Activated CD4-positive, CD25-positive, alpha-beta regulatory T cell treated with anti-CD3 and anti-CD28 coated beads, Interleukin-2, amount 50 U/mL, for 16 hours (primary cell): ENCODE data around the gene ELL2.

Experiments
- DNase-seq: peaks from one replicate; pipeline ENCODE4 v3.0.0-alpha.2; 2020; ENCODE audit warnings: low read depth, low spot score

The ELL2 gene

DNA sequence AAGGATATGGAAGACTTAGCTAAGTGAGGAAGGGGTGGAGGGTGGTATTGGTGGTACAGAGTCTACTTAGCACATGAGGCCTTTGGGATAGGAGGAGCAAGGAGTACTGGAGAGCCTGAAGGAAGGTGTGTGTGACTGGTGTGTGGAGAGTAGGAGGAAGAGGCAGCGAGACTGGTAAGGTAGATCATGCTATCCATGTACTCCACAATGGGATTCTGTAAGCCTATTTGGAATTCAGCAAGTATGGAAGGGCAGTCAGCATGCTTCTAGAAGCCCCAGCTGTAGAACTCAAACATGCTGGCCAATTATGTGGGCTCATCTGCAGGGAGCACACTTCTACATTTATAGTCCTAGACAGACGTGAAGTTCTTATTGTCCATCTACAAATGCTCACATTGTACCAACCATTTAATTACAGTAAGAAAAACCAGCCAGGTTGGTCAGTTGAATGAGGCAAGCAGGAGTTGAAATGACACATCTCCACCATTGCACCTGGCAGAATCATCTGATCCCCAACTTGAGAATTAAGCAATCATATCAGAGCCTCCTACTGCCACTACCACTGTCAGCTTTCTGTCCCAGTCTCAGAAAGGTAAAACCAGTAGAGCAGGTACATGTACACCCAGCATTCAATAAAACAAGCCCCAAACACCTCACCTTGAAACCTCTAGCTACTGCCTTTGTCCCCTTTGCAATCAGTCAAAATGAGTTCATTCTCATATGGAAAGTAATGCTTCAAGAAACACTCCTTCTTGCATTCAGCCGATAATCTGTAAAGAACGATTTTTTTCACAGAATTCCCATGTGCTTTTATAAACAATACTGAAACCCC lies 78.2 kb downstream of the ELL2 start:
- DNase-seq: no peak

DNA sequence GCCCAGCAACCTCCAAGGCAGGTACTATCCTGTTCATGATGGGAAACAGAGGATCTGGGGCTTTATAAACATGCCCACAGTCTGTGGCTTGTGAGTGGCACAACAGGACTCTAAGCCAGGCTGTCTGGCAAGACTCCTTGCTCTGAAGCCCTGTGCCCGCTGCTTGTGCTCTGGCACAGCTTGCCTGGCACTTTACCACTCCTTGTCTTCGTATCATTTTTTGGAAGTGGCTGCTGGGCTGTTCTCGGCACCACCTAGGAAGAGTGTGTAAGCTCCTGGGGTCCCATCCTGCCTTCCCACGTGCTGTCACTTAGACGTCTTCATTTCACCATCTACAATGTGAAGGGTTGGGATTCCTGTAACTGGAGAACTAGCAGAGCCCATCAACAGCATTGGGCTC lies 79.8 kb downstream of the ELL2 start:
- DNase-seq: no peak

DNA sequence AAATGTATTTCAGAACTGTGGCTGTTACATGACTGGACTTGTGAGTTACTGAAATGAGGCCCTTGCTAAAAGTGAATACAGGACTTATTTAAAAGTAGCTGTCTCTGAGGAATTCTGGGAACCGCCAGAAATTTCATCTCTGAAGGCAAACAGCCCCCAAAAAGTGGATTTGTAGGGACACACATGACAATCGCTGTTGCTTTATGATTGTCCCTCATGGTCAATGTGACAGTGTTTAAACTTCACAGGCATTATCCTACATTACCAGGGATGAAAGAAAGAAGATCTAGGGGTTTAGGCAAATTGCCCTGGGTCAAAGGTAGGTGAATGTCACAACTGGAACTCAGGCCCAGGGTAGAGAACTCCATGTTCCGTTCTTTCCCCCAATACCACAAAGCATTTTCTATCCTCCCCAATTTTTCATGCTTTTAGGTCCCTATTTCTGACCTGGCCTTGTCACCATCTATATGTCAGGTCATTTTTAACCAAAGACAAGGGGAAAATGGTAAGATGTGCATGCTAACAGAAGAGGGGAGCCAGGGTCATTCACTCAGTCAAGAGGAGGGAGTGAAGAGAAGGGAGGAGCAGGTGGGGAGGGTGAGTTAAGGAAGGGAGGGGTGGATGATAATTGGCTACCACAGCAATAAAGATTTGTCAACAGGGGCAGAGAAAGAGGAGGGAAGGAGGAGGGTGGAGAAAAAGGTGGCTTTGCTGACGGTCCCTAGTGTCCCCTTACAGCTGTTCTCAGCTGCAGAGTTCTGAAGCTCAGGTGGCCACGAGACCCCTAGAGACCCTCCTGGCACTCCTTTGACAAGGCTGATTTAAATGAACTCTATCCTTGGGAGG lies 81.3 kb downstream of the ELL2 start:
- DNase-seq: no peak

DNA sequence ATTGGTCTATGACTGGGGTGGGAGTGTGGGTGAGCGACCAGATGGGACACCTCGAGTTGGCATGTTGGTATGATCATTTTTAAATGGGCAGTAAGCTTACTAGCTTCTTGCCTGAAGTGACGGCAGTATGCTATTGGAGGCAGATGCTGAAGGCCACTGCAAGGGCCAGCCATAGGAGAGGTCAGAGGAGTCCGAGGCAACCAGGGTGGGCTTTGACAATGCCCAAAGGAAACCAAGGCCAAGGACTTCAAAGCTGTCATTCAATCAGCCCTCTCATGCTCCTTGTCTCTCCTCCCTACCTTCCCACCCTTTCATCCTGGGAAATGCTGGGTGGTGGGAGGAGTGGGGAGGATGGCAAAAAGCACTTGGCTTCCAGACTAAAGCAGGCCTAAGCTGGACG lies 82.0 kb downstream of the ELL2 start:
- no peak for DNase-seq

DNA sequence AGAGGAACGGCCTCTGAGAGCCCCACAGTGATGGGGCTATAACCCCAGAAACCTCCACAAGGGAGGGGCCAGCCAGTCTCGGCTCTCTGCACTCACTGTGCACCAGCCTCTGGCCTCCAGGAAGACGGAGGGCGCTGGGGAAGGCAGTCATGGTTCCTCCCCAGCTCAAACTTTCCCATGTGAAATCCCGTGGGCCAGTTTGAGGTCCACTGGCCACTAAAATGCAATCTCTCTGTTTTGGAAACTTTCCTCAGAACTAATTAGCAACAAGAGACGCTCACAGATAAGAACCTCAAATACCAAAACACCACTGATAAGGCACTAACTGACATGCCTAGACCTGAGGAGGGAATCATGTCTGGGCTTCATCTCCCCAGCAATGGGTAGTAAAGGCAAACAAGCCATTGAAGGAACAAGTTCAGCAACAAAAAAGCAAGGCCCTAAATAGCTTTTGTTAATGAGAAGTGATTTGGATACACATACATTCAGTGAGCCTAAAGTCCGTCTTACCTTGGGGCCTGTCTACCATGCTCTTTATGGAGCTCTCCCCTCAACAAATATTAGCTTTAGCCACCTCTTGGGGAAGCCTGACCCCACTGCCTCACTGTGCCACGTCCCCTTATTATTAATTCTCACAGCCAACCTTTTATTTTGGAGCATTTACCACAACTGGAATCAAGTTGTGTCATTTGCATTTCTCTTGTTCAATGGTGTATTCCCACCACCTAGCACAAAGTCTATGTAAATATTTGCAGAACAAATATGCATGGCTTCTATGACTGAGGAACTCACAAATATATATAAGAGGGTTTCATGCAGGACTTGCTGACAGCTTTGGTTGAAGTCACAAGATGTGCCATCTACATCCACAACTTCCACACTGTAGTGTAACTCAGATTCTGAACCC lies 83.0 kb downstream of the ELL2 start:
- DNase-seq: no peak

DNA sequence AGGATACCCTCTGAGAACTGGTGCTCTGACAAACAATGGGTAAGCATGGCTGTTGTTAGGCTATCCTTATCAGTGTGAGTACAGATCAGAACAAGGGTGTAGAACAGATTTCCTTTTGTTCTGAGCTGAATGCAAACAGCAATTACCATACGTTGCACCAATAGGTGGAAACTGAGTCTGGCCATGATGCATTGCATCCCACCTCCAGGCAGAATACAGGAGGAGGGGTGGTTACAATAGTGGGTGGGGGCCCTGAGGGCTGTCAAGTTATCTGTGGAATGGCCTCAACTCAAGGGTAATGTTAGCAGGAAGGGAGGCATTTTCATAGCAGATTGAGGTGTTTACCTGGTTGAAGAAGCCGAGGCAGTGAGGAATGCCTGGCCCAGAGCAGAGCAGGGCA lies 84.9 kb downstream of the ELL2 start:
- no peak for DNase-seq

DNA sequence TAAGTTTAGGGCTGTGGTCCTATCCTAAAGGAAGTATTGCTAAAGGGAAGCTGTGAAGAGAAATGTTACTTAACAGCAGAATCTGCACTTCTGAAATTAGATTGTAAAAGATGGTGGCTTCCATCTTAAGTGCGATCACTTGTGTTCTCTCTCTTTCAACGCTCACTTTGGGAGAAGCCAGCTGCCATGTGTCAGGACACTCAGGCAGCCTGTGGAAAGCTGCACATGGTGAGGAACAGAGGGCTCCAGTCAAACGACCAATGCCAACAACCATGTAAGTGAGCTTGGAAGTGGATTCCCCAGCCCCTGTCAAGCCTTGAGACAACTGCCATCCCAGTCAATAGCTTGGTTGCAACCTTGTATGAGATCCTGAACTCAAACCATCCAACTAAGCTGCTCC lies 87.4 kb downstream of the ELL2 start:
- no peak for DNase-seq

DNA sequence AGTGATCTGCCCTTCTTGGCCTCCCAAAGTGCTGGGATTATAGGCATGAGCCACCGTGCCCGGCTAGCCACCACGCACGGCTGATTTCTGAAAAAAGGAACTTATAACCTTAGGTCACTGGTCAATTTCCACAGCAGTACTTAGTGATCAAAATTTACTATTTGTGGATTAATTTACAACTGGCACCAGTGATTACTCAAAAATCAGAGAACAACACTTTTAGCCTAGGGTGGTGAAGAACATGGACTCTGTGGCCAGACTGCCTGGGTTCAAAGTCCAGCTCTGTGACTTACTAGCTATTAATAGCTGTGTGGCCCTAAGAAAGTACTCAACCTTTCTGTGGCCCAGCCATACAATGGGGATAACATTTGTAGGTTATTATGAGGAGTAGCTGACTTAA lies 88.3 kb downstream of the ELL2 start:
- DNase-seq: no peak

DNA sequence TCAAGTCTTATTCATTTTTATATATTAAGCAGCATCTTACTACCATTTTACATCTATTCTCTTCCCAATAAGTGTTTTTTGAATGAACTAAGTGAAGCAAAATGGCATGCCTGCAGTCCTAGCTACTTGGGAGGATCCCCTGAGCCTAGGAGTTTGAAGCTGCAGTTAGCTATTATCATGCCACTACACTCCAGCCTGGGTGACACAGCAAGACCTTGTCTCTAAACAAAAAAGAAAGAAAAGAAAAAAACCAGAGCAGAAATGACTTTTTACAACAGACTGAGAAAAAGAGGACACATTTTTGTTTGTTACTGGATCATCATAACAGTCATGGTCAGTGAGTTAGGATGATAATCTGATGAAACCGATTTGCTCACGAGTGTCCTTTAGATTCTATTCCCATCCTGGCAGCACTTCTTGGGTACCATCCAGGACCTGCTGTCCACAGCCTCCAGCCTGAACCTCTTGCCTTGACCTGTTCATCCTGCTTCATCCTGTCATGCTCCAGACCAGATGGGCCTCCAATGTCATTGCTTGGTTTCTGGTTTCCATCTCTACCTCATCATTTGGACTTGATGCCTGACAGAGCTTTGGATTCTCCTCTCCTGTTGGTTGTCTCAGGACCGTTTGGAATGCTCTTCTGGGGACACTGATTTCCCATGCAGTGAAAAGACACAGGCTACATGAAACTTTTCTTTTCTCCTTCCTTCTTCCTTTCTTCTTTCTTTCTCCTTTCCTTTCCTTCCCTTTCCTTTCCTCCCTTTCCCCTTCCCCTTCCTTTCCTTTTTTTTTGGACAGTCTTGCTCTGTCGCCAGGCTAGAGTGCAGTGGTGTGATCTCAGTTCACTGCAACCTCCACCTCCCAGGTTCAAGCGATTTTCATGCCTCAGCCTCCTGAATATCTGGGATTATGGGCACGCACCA lies 89.0 kb downstream of the ELL2 start:
- no peak for DNase-seq

DNA sequence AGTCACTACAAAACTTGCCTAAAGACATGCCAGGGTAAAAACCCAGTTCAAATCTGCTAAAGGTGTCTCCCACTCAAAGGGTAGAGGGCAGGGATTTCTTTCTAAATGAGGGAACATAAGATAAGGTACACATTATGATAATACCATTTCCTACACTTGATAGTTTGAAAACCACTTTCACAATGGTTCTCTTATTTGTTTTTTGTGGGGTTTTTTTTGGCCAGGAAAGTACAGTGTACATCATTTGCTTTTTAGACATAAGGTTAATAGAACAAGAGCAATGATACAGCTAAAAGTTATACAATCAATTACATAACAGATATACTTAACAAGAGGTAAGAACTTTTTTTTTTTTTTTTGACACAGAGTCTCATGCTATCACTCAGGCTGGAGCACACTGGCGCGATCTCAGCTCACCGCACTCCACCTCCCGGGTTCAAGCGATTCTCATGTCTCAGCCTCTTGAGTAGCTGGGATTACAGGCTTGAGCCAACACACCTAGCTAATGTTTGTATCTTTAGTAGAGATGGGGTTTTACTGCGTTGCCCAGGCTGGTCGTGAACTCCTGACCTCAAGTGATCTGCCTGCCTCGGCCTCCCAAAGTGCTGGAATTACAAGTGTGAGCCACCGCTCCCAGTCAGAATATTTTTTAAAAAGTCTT lies 90.4 kb downstream of the ELL2 start:
- no peak for DNase-seq

DNA sequence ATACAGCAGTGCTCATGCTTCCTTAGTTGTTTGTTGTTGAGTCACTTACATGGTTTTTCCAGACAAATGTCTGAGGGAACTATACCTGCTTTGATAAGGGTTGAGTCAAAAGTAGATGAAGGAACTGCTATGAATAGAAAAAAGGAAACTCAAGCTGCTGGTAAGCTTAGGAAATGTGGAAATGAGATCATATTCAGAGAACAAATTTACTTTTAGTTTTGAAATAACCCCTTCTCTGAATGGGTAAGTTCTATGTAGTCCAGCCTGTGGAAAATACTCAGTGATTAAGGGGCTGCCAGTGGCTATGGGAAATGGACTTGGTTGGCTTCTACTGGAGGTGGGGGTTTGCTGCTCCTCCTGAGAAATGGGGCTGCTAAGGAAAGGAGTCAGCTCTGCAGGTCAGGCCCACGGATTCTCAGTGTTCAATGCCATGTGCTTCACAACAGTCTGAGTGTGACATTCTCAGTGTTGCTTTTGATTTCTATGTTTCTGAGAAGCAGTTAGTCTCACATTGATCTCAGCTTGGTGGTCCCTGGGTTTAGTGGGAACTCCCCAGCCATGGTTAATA lies 91.5 kb downstream of the ELL2 start:
- peak; percentile 7 for DNase-seq

DNA sequence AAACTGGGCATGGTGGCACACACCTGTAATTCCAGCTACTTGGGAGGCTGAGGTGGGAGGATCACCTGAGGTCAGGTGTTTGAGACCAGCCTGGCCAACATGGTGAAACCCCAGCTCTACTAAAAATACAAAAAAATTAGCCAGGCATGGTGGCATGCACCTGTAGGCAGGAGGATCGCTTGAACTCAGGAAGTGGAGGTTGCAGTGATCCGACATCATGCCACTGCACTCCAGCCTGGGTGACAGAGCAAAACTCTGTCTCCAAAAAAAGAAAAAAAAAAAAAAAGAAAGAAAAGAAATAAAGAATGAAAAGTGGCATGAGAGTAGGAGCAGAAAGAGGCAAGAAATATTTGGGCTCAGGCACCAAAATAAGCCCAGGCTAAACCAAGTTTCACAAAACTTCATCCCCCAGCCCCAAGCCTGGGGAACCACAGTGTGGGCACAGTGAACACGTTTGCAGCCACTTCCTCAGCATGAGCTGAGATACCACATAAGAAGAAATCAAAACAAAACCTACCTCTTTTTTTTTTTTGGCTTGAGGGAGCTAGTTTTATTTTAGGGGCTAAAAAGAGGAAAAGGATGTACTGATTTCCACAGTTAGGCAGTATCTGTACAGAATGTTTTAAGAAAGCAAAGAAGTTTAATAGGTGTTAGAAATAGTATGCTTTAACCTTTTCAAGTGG lies 92.3 kb downstream of the ELL2 start:
- peak; percentile 13 for DNase-seq

DNA sequence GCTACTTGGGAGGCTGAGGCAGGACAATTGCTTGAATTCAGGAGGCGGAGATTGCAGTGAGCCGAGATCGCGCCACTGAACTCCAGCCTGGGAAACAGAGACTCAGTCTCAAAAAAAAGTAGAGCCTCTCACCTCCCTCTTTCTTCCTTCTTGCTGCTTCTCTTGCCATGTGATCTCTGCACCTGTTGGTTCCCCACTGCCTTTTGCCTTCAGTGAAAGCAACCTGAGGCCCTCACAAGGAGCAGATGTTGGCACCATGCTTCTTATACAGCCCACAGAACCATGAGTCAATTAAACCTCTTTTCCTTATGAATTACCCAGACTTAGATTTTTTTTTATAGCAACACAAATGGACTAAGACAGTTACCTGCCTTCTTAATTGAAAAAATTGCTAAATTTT lies 93.5 kb downstream of the ELL2 start:
- DNase-seq: no peak

DNA sequence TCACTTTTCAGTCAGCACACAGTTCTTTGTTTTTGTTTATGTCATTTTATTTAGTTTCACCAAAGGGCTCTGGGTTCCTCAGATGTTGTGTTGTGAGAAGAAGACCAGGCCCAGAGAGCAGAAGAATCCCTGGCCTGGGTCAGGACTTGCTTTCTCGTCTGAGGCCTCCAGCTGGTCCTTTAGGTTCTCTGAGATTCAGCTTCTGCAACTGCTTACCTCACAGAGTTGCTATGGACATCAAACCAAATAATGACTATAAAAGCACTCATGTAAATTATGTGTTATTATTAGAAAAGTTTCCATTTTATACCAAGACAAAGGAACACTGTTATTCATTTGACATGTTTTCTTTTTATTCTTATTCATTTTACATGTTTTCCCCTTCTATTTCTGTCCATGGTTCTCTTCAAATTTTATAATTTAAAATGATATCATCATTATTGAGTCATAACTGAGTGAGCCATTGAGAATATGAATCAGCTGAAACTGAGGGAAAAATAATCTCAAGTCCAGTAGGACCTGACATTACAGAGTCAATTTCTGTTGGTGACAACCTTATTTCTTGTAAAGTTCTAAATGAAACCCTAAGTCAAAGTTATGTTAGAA lies 95.1 kb downstream of the ELL2 start:
- DNase-seq: no peak

DNA sequence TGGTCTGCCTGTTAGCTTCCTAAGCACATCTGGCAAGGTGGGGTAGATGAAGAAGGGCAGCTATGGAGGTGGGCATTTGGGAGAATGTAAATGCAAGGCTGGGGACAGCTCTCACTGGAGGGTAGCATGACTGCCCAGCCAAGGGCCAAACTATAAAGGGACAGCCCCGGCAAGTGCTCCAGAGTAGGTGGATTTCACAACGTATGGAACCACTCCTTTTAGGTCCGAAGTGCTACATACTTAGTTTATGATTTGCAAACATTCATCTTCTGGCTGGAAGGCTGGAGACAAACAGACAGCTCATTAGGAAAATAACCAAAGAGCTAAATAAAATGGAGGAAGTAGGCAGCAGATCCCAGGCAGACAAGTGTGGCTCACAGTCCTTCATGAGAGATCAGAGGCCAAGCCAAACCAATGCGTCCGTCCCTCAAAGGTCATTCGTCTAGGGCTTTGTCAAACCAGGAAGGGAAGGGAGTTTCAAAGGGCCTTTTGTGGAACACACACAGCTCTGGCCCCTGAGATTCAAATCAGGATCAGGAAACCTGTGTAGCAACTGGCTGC lies 96.6 kb downstream of the ELL2 start:
- no peak for DNase-seq

DNA sequence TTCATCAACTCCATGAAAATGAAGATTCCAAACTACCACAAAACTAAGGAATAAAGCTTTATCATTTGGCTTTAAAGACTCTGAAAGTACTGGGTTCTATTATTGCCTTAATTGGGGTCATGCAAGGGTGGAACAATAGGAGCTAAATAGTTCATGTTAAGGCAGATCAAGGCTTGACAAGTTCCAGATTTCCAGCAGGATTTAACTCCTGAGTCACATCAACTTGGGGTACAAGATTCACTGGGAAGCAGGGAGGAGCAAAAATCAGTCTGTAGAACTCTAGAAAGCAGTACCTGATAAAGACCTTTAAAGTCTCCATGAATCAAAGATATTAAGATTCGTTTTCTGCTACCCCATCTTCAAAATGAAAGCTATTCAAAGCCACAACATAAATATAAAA lies 97.2 kb downstream of the ELL2 start:
- DNase-seq: no peak

DNA sequence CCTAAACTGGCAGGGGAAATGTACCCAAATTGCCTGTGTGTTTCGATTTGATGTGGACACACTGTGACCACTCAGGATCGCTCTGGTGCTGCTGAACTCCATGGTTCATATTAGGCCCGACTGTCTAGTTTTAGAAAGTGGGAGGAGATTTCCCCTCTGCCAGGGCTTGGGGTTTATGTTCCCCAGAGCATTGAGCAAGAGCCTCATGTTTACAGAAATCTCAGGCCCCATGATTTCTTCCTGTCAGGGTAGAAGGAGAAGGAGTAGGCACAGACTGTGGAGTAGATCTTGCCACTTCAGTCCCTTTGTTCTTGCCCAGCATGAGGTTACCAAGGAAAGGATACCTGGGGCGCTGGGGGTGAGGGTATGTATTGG lies 98.3 kb downstream of the ELL2 start:
- no peak for DNase-seq

DNA sequence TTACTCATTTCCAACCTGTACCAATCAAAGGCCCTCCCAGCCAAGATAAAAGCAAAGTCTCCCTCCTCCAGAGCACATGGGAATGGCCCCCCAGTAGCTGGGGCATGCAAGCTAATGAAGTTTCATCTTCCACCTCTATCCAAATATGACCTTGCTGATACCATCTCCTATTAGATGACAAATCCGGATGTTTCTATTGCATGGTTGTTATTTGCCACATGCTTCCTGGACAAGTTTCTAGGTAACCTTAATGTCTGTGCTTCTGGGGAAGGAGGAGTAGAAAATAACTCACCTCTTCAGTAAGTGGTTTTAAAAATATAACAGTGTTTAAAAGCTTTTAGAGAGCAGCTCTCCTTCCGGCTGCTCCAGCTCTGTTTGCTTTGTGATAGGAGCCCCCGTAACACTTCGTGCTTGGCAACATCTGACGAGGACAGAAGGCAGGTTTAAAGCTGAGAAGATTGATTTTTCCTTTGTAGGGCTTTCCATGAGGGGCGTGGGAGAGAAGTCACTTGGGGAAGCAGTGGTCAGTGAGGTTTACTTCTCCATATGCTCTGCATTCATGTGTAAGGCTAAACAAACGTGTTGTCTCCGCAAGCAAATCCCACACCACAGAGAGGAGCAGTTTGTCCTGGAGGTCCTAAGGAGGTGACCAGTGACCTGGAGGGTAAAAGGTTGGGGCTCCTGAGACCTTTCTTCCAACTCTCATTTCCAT lies 98.8 kb downstream of the ELL2 start:
- no peak for DNase-seq
